SK-N-MC (cell line): Measurements from ENCODE around the gene ZNF521.

Experiments used
- EZH2 ChIP-seq: fragments of 200-600 bp; sonication (generic); IDR thresholded peaks from one replicate; pipeline ENCODE4 v1.6.1; 2017; ENCODE audit warnings: antibody characterized with exemption
- FOXP2 ChIP-seq: optimal IDR thresholded peaks from 2 replicates; pipeline ENCODE3; 2011; ENCODE audit warnings: mild to moderate bottlenecking, moderate library complexity; ENCODE audit not compliant: insufficient read depth; ENCODE audit errors: extremely low read length, control extremely low read depth
- POLR2AphosphoS5 ChIP-seq: IDR thresholded peaks from 2 replicates; pipeline ENCODE4 v1.6.1; 2012; ENCODE audit warnings: mild to moderate bottlenecking, low read depth, low read length, borderline replicate concordance

GRCh38 chr18:25314838-25315190 is 37.2 kb downstream of the ZNF521 start:
- TF ChIP-seq POLR2AphosphoS5 (no peak), EZH2 (no peak), FOXP2 (no peak)
